Cardiac muscle cell (in vitro differentiated cells and primary cell): ENCODE measurements around the gene NXPH4. TPM values are rescaled to one million over a fixed set of nuclear protein-coding genes. Genes with fewer than 3 reads are reported as not detected.

Experiments
- DNase-seq, 2 donors: peaks; one replicate each; pipeline versions ENCODE4 v3.0.0 to v3.0.0-alpha.2; 2010 to 2017; ENCODE audit warnings: low read depth in 1 of 2, low spot score in 1 of 2
- H3K27ac ChIP-seq: fragments of 200-600 bp; sonication (generic); 2 replicates; pipeline ENCODE4 v1.5.1; 2016
- H3K27me3 ChIP-seq: fragments of 200-600 bp; sonication (generic); 2 replicates; pipeline ENCODE4 v1.6.0; 2016; ENCODE audit warnings: control low read depth
- H3K36me3 ChIP-seq: fragments of 200-600 bp; sonication (generic); 2 replicates; pipeline ENCODE4 v1.5.1; 2016; ENCODE audit warnings: control low read depth
- H3K4me1 ChIP-seq: fragments of 200-600 bp; sonication (generic); 2 replicates; pipeline ENCODE4 v1.8.1; 2017; ENCODE audit warnings: low read depth, mild to moderate bottlenecking, mixed run types
- H3K4me3 ChIP-seq: fragments of 200-600 bp; sonication (generic); 2 replicates; pipeline ENCODE4 v1.5.1; 2016; ENCODE audit warnings: mild to moderate bottlenecking
- H3K9me3 ChIP-seq: fragments of 200-600 bp; sonication (generic); 2 replicates; pipeline ENCODE4 v1.5.1; 2017; ENCODE audit warnings: low read depth, mild to moderate bottlenecking, control low read depth
- polyA plus RNA-seq: library from polyadenylated mRNA; unstranded; fragments of >200 nt; fragmentation: Nextera tagmentation; extraction: Ambion mirVana; gene quantifications from 2 replicates; pipeline ENCODE4 v1.2.1, GENCODE V29; 2016
- total RNA-seq: library from RNA; depleted of rRNA; stranded (reverse); fragments of >200 nt; gene quantifications from 2 replicates; pipeline ENCODE4 v1.2.3, GENCODE V29; 2016
- TF ChIP-seq, protein P1 (sequence below): IDR thresholded peaks from 2 replicates; pipeline ENCODE4 v1.5.1; 2012; ENCODE audit warnings: low read depth, mild to moderate bottlenecking, low read length

Gene NXPH4
- total and polyA plus RNA-seq, 2 experiments from 2014 or later, result 0.61 to 0.80 TPM

DNA sequence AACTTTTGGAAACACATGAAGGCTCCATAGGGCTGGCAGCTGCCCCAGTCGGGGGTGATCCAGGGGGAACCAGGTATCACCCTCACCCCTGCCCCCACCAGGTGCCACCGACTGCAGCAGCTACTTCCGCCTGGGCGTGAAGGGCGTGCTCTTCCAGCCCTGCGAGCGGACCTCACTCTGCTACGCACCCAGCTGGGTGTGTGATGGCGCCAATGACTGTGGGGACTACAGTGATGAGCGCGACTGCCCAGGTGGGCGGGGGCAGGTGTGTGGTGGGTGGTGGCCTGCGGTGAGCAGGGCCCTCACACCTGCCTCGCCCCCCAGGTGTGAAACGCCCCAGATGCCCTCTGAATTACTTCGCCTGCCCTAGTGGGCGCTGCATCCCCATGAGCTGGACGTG is 22.3 kb upstream of the NXPH4 start:
- TF ChIP-seq, protein P1, sequence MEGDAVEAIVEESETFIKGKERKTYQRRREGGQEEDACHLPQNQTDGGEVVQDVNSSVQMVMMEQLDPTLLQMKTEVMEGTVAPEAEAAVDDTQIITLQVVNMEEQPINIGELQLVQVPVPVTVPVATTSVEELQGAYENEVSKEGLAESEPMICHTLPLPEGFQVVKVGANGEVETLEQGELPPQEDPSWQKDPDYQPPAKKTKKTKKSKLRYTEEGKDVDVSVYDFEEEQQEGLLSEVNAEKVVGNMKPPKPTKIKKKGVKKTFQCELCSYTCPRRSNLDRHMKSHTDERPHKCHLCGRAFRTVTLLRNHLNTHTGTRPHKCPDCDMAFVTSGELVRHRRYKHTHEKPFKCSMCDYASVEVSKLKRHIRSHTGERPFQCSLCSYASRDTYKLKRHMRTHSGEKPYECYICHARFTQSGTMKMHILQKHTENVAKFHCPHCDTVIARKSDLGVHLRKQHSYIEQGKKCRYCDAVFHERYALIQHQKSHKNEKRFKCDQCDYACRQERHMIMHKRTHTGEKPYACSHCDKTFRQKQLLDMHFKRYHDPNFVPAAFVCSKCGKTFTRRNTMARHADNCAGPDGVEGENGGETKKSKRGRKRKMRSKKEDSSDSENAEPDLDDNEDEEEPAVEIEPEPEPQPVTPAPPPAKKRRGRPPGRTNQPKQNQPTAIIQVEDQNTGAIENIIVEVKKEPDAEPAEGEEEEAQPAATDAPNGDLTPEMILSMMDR, result no peak
- Histone ChIP-seq H3K9me3 (no peaks in the 10 kb centered on the region), H3K36me3 (peaks cover 46% of the 10 kb centered on the region), H3K4me3 (no peak overlapping the region), H3K27me3 (no peaks in the 10 kb centered on the region), H3K4me1 (no peaks in the 10 kb centered on the region), H3K27ac (no peak overlapping the region)
- no peak for DNase-seq

- TF ChIP-seq, protein P1, result no peak
- DNase-seq, result no peak
- Histone ChIP-seq H3K4me1 (no peaks in the 10 kb centered on the region), H3K27ac (no peak overlapping the region), H3K4me3 (no peak overlapping the region), H3K36me3 (peaks cover 51% of the 10 kb centered on the region), H3K27me3 (no peaks in the 10 kb centered on the region), H3K9me3 (no peaks in the 10 kb centered on the region)
Observed at GRCh38 chr12:57195186-57195585, 21.4 kb upstream of the NXPH4 start.

- TF ChIP-seq, protein P1, result no peak
- Histone ChIP-seq H3K36me3 (peaks cover 54% of the 10 kb centered on the region), H3K9me3 (no peaks in the 10 kb centered on the region), H3K4me1 (no peaks in the 10 kb centered on the region), H3K27ac (no peak overlapping the region), H3K27me3 (no peaks in the 10 kb centered on the region), H3K4me3 (no peak overlapping the region)
- no peak for DNase-seq
Observed at GRCh38 chr12:57195611-57196371, 20.8 kb upstream of the NXPH4 start.

DNA sequence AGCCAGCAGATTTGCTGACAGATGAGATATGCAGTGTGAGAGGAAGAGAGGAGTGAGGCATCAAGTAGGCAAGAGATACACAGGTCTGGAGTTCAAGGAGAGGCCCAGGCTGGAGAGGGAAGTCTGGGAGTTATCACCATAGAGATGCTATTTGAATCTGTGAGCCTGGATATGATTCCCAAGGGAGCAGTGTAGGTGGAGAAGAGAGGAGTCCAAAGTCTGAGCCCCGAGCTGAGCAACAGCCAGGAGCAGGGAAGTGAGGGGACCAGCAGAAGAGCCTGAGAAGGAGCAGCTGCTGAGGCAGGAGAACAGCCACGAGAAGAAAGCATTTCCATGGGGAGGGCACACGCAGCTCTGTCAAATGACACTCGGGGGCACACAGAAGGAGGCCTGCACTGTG is 20.2 kb upstream of the NXPH4 start:
- Histone ChIP-seq H3K9me3 (no peaks in the 10 kb centered on the region), H3K27ac (no peak overlapping the region), H3K36me3 (peaks cover 57% of the 10 kb centered on the region), H3K27me3 (no peaks in the 10 kb centered on the region), H3K4me3 (no peak overlapping the region), H3K4me1 (no peaks in the 10 kb centered on the region)
- TF ChIP-seq, protein P1, result no peak
- no peak for DNase-seq

DNA sequence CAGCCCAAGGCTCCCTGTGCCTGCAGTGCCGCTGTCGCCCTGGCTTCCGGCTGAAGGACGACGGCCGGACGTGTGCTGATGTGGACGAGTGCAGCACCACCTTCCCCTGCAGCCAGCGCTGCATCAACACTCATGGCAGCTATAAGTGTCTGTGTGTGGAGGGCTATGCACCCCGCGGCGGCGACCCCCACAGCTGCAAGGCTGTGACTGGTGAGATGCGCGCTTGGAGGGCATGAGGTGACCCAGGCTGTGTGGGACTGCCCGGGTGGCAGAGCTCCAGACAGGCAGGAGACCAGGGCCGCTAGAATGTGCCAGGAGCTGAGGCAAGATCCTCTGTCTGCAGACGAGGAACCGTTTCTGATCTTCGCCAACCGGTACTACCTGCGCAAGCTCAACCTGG is 19.6 kb upstream of the NXPH4 start:
- DNase-seq, result no peak
- TF ChIP-seq, protein P1, result no peak
- Histone ChIP-seq H3K36me3 (peaks cover 58% of the 10 kb centered on the region), H3K27me3 (no peaks in the 10 kb centered on the region), H3K4me1 (no peaks in the 10 kb centered on the region), H3K4me3 (no peak overlapping the region), H3K27ac (no peak overlapping the region), H3K9me3 (no peaks in the 10 kb centered on the region)
